GM23338 (cell line): ENCODE results near the gene TMEM135. TPM values are rescaled to one million over a fixed set of nuclear protein-coding genes. Genes with fewer than 3 reads are reported as not detected.

Experiments
- ATAC-seq: fragments of 200-7000 bp; cut with Tn5 transposase; 3 replicates; pipeline ENCODE4 v1.9.1; 2020
- DNase-seq: peaks from one replicate; pipeline ENCODE4 v3.0.0-alpha.2; 2015; ENCODE audit warnings: low spot score
- H2AFZ ChIP-seq: fragments of 200-600 bp; sonication (generic); 2 replicates; pipeline ENCODE4 v1.8.0; 2016; ENCODE audit warnings: antibody characterized with exemption, mild to moderate bottlenecking, moderate library complexity
- H3F3A ChIP-seq: fragments of 200-600 bp; sonication (generic); replicated peaks from 2 replicates; pipeline ENCODE4 v1.8.0; 2017; ENCODE audit warnings: antibody characterized with exemption, mixed run types, low read depth
- H3K27ac ChIP-seq: fragments of 200-600 bp; sonication (generic); 2 replicates; pipeline ENCODE4 v1.6.1; 2016; ENCODE audit warnings: low read depth
- H3K27me3 ChIP-seq: fragments of 200-600 bp; sonication (generic); 2 replicates; pipeline ENCODE4 v1.8.0; 2016; ENCODE audit warnings: mild to moderate bottlenecking, mixed run types, moderate library complexity; ENCODE audit not compliant: insufficient read depth
- H3K36me3 ChIP-seq: fragments of 200-600 bp; sonication (generic); 2 replicates; pipeline ENCODE4 v1.8.0; 2016; ENCODE audit warnings: mild to moderate bottlenecking; ENCODE audit not compliant: insufficient read depth
- H3K4me1 ChIP-seq: fragments of 200-600 bp; sonication (generic); 2 replicates; pipeline ENCODE4 v1.8.0; 2016; ENCODE audit warnings: mild to moderate bottlenecking, moderate library complexity; ENCODE audit not compliant: insufficient read depth
- H3K4me2 ChIP-seq: fragments of 200-600 bp; sonication (generic); 2 replicates; pipeline ENCODE4 v1.7.1; 2017; ENCODE audit warnings: mixed run types
- H3K4me3 ChIP-seq: fragments of 200-600 bp; sonication (generic); 2 replicates; pipeline ENCODE4 v1.6.1; 2016; ENCODE audit warnings: mixed run types
- H3K79me2 ChIP-seq: fragments of 200-600 bp; sonication (generic); replicated peaks from 2 replicates; pipeline ENCODE4 v1.8.0; 2017; ENCODE audit warnings: mild to moderate bottlenecking; ENCODE audit not compliant: insufficient read depth
- H3K9me2 ChIP-seq: fragments of 200-600 bp; sonication (generic); 2 replicates; pipeline ENCODE4 v1.8.0; 2017; ENCODE audit not compliant: insufficient read depth
- H4K20me1 ChIP-seq: fragments of 200-600 bp; sonication (generic); replicated peaks from 2 replicates; pipeline ENCODE4 v1.8.0; 2017; ENCODE audit warnings: mild to moderate bottlenecking; ENCODE audit not compliant: insufficient read depth
- H3K27ac Mint-ChIP-seq: 2 replicates; pipeline ENCODE4 v1.8.0; 2020; ENCODE audit warnings: inconsistent platforms, mild to moderate bottlenecking, moderate library complexity, mixed read lengths
- H3K27me3 Mint-ChIP-seq: 3 replicates; pipeline ENCODE4 v1.8.0; 2022; ENCODE audit warnings: low read depth, mild to moderate bottlenecking, moderate library complexity, mixed read lengths, inconsistent platforms; ENCODE audit not compliant: insufficient read depth, poor library complexity
- H3K36me3 Mint-ChIP-seq: 3 replicates; pipeline ENCODE4 v1.8.0; 2021; ENCODE audit warnings: low read depth, mild to moderate bottlenecking, inconsistent platforms, moderate library complexity, mixed read lengths
- H3K4me1 Mint-ChIP-seq: 3 replicates; pipeline ENCODE4 v1.8.0; 2020; ENCODE audit warnings: mild to moderate bottlenecking, inconsistent platforms, mixed read lengths
- H3K4me3 Mint-ChIP-seq: 3 replicates; pipeline ENCODE4 v1.8.0; 2021; ENCODE audit warnings: moderate library complexity, mild to moderate bottlenecking, inconsistent platforms, mixed read lengths
- H3K9me3 Mint-ChIP-seq: 3 replicates; pipeline ENCODE4 v1.8.0; 2020; ENCODE audit warnings: moderate library complexity, mild to moderate bottlenecking, inconsistent platforms, mixed read lengths
- CREB1 ChIP-seq: fragments of 250-450 bp; sonication (Bioruptor Pico); IDR thresholded peaks from 2 replicates; pipeline ENCODE4 v1.5.0; 2020; ENCODE audit warnings: low read depth, mild to moderate bottlenecking, moderate library complexity
- EZH2 ChIP-seq: fragments of 200-600 bp; sonication (generic); IDR thresholded peaks from one replicate; pipeline ENCODE4 v1.8.0; 2017; ENCODE audit warnings: antibody characterized with exemption, mild to moderate bottlenecking, low read depth; ENCODE audit not compliant: unreplicated experiment
- EZH2phosphoT487 ChIP-seq: fragments of 200-600 bp; sonication (generic); IDR thresholded peaks from one replicate; pipeline ENCODE4 v1.8.1; 2018; ENCODE audit warnings: antibody characterized with exemption; ENCODE audit not compliant: unreplicated experiment
- JUNB ChIP-seq: IDR thresholded peaks from one replicate; pipeline ENCODE4 v1.6.1; 2016; ENCODE audit warnings: antibody characterized with exemption; ENCODE audit not compliant: unreplicated experiment
- NANOG ChIP-seq: IDR thresholded peaks from 2 replicates; pipeline ENCODE4 v1.6.1; 2016; ENCODE audit warnings: antibody characterized with exemption, borderline replicate concordance
- POLR2AphosphoS5 ChIP-seq: IDR thresholded peaks from 2 replicates; pipeline ENCODE4 v1.6.1; 2016; ENCODE audit warnings: antibody characterized with exemption, low read depth
- STAT1 ChIP-seq: IDR thresholded peaks from one replicate; pipeline ENCODE4 v1.6.1; 2016; ENCODE audit warnings: antibody characterized with exemption; ENCODE audit not compliant: unreplicated experiment
- ZNF114 ChIP-seq: fragments of 250-450 bp; sonication (Bioruptor Pico); IDR thresholded peaks from 2 replicates; pipeline ENCODE4 v1.5.0; 2020; ENCODE audit warnings: mild to moderate bottlenecking, moderate library complexity
- ZNF331 ChIP-seq: fragments of 250-450 bp; sonication (Bioruptor Pico); IDR thresholded peaks from 2 replicates; pipeline ENCODE4 v1.5.0; 2020; ENCODE audit warnings: low read depth, mild to moderate bottlenecking, moderate library complexity
- polyA plus RNA-seq: library from polyadenylated mRNA; unstranded; fragments of >200 nt; fragmentation: Nextera tagmentation; extraction: Ambion mirVana; gene quantifications from 2 replicates; pipeline ENCODE4 v1.2.1, GENCODE V29; 2016
- total RNA-seq: library from RNA; depleted of rRNA; stranded (reverse); fragments of >200 nt; shearing (Covaris generic); gene quantifications from 2 replicates; pipeline ENCODE4 v1.2.3, GENCODE V29; 2014
- TF ChIP-seq, protein P1 (sequence below), 2 experiments: fragments of 200-600 bp in 1 of 2; sonication (generic) in 1 of 2; conservative IDR thresholded peaks; 2 replicates each; pipeline versions ENCODE4 v1.5.1 to v1.6.1; 2016 to 2017; ENCODE audit warnings: antibody characterized with exemption in 2 of 2, low read depth in 2 of 2, mild to moderate bottlenecking in 2 of 2, moderate library complexity in 1 of 2
- TF ChIP-seq, protein P2 (sequence below): IDR thresholded peaks from one replicate; pipeline ENCODE4 v1.6.1; 2018; ENCODE audit warnings: antibody characterized with exemption; ENCODE audit not compliant: unreplicated experiment

TMEM135 gene
- total and polyA plus RNA-seq, 2 experiments from 2014 or later, result 23.4 to 49.9 TPM

DNA sequence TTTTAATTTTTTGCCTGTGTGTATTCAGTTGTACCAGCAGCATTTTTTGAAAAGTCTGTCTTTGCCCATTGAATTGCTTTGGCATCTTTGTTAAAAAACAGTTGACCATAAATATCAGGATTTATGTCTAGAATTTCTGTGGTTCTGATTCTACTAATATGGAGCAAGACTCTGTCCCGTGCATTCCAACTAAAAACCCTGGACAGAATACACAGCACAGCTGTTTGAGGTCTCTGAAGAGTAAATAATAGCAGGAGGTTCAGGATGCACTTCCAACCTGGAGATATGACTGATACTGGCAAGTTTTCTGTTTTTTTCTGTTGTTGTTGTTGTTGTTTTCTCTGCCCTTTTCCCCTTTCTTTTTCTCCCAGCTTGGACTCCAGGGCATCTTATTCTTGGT, 141.9 kb downstream of the TMEM135 start:
- no peak overlapping the region for H3K27ac Mint-ChIP-seq
- Histone ChIP-seq H3K4me2 (no peak overlapping the region), H4K20me1 (no peaks in the 10 kb centered on the region), H3F3A (no peaks in the 10 kb centered on the region), H3K4me3 (no peak overlapping the region), H3K9me2 (no peaks in the 10 kb centered on the region), H3K79me2 (0 out of 2 replicates have a peak, but pooled peaks cover 6% of the 10 kb centered on the region), H3K27me3 (no peaks in the 10 kb centered on the region), H2AFZ (no peak overlapping the region), H3K27ac (no peak overlapping the region), H3K4me1 (0 out of 2 replicates have a peak, but pooled peaks cover 4% of the 10 kb centered on the region), H3K36me3 (peaks cover 3% of the 10 kb centered on the region; the same call in 1 of the 2 replicates)
- TF ChIP-seq POLR2AphosphoS5, result no peak
- TF ChIP-seq JUNB, result no peak
- no peak for TF ChIP-seq ZNF331 (CRISPR knock-in tag)
- TF ChIP-seq CREB1 (CRISPR knock-in tag), result no peak
- TF ChIP-seq EZH2phosphoT487, result no peak
- ATAC-seq, result no peak
- no peak overlapping the region for H3K4me3 Mint-ChIP-seq
- H3K27me3 Mint-ChIP-seq, result no peaks in the 10 kb centered on the region
- peaks cover 8% of the 10 kb centered on the region; the same call in 2 of the 3 replicates for H3K4me1 Mint-ChIP-seq
- DNase-seq, result no peak
- peaks cover 28% of the 10 kb centered on the region; the same call in 2 of the 3 replicates for H3K36me3 Mint-ChIP-seq
- H3K9me3 Mint-ChIP-seq, result peaks cover 12% of the 10 kb centered on the region; the same call in 2 of the 3 replicates

DNA sequence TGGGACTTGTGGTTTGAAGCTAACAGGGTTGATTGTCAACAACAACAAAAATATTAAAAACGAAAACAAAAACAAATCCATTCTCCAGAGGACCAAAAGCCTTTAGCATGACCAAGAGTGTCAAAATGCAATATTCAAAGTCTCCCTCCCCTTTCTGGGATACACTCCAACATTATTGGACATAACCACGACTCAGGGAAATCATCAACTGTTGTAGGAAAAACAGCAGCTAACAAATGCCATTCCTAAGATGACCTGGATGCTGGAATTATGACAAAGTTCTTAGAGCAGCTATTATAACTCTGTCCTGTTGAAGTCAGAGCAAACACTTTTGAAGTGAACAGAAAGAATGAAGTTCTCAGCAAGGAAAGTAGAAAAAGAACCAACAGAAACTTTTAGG, 143.0 kb downstream of the TMEM135 start:
- H4K20me1 ChIP-seq, result no peaks in the 10 kb centered on the region
- no peak for TF ChIP-seq EZH2
- TF ChIP-seq NANOG, result no peak
- no peak for TF ChIP-seq STAT1
- no peak for TF ChIP-seq ZNF331 (CRISPR knock-in tag)
- TF ChIP-seq ZNF114 (CRISPR knock-in tag), result no peak
- TF ChIP-seq POLR2AphosphoS5, result no peak
- no peak for TF ChIP-seq CREB1 (CRISPR knock-in tag)
- no peak for TF ChIP-seq JUNB
- TF ChIP-seq EZH2phosphoT487, result no peak
- H3K4me1 ChIP-seq, result 0 out of 2 replicates have a peak, but pooled peaks cover under 1% of the 10 kb centered on the region
- no peak overlapping the region for H3K4me2 ChIP-seq
- no peak overlapping the region for H3K27ac Mint-ChIP-seq
- no peak overlapping the region for H2AFZ ChIP-seq
- ATAC-seq (no peak), DNase-seq (no peak)
- peaks cover 3% of the 10 kb centered on the region; the same call in 1 of the 2 replicates for H3K36me3 ChIP-seq
- H3K36me3 Mint-ChIP-seq, result peaks cover 28% of the 10 kb centered on the region; the same call in 2 of the 3 replicates
- peaks cover 6% of the 10 kb centered on the region; the same call in 2 of the 3 replicates for H3K4me1 Mint-ChIP-seq
- no peak overlapping the region for H3K4me3 ChIP-seq
- peaks cover 12% of the 10 kb centered on the region; the same call in 2 of the 3 replicates for H3K9me3 Mint-ChIP-seq
- 0 out of 2 replicates have a peak, but pooled peaks cover 6% of the 10 kb centered on the region for H3K79me2 ChIP-seq
- H3K4me3 Mint-ChIP-seq, result no peak overlapping the region
- no peaks in the 10 kb centered on the region for H3K27me3 ChIP-seq
- H3K27ac ChIP-seq, result no peak overlapping the region
- H3K9me2 ChIP-seq, result no peaks in the 10 kb centered on the region
- H3F3A ChIP-seq, result no peaks in the 10 kb centered on the region
- no peaks in the 10 kb centered on the region for H3K27me3 Mint-ChIP-seq

DNA sequence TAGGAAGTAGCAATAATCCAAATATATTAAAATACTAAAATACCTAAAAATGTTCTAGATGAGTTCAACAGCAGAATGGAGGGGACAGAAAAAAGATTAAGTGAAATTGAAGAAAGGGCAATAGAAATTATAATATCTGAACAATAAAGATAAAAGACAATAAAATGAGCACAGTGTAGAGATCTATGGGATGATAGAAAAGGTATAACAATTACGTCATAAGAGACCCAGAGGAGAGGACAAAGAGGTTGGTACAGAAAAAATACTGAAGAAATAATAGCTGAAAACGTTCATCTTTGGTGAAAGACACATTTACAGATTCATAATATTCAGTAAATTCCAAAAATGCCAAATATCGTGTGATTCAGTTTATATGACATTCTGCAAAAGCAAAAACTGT, 143.4 kb downstream of the TMEM135 start:
- no peak for DNase-seq
- TF ChIP-seq JUNB, result no peak
- TF ChIP-seq, protein P1, sequence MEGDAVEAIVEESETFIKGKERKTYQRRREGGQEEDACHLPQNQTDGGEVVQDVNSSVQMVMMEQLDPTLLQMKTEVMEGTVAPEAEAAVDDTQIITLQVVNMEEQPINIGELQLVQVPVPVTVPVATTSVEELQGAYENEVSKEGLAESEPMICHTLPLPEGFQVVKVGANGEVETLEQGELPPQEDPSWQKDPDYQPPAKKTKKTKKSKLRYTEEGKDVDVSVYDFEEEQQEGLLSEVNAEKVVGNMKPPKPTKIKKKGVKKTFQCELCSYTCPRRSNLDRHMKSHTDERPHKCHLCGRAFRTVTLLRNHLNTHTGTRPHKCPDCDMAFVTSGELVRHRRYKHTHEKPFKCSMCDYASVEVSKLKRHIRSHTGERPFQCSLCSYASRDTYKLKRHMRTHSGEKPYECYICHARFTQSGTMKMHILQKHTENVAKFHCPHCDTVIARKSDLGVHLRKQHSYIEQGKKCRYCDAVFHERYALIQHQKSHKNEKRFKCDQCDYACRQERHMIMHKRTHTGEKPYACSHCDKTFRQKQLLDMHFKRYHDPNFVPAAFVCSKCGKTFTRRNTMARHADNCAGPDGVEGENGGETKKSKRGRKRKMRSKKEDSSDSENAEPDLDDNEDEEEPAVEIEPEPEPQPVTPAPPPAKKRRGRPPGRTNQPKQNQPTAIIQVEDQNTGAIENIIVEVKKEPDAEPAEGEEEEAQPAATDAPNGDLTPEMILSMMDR (conservative IDR thresholded peaks at IDR 0.05; ENCODE audit: low read depth in 2 of 2), result no peak
- TF ChIP-seq ZNF114 (CRISPR knock-in tag), result no peak
- TF ChIP-seq, protein P2, sequence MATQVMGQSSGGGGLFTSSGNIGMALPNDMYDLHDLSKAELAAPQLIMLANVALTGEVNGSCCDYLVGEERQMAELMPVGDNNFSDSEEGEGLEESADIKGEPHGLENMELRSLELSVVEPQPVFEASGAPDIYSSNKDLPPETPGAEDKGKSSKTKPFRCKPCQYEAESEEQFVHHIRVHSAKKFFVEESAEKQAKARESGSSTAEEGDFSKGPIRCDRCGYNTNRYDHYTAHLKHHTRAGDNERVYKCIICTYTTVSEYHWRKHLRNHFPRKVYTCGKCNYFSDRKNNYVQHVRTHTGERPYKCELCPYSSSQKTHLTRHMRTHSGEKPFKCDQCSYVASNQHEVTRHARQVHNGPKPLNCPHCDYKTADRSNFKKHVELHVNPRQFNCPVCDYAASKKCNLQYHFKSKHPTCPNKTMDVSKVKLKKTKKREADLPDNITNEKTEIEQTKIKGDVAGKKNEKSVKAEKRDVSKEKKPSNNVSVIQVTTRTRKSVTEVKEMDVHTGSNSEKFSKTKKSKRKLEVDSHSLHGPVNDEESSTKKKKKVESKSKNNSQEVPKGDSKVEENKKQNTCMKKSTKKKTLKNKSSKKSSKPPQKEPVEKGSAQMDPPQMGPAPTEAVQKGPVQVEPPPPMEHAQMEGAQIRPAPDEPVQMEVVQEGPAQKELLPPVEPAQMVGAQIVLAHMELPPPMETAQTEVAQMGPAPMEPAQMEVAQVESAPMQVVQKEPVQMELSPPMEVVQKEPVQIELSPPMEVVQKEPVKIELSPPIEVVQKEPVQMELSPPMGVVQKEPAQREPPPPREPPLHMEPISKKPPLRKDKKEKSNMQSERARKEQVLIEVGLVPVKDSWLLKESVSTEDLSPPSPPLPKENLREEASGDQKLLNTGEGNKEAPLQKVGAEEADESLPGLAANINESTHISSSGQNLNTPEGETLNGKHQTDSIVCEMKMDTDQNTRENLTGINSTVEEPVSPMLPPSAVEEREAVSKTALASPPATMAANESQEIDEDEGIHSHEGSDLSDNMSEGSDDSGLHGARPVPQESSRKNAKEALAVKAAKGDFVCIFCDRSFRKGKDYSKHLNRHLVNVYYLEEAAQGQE, result no peak
- no peak for TF ChIP-seq EZH2phosphoT487
- TF ChIP-seq POLR2AphosphoS5, result no peak
- TF ChIP-seq STAT1, result no peak

More for the DNA sequence above, 143.4 kb downstream of the TMEM135 start:
- no peaks in the 10 kb centered on the region for H3K4me1 ChIP-seq
- Mint-ChIP-seq H3K36me3 (peaks cover 27% of the 10 kb centered on the region; the same call in 2 of the 3 replicates), H3K4me1 (peaks cover 2% of the 10 kb centered on the region; the same call in 2 of the 3 replicates), H3K9me3 (peaks cover 12% of the 10 kb centered on the region; the same call in 2 of the 3 replicates), H3K27me3 (no peaks in the 10 kb centered on the region), H3K27ac (no peak overlapping the region), H3K4me3 (no peak overlapping the region)
- peaks cover 3% of the 10 kb centered on the region; the same call in 1 of the 2 replicates for H3K36me3 ChIP-seq
- no peaks in the 10 kb centered on the region for H4K20me1 ChIP-seq
- no peak overlapping the region for H3K27ac ChIP-seq
- ATAC-seq, result no peak
- H3K4me3 ChIP-seq, result no peak overlapping the region
- H3K27me3 ChIP-seq, result no peaks in the 10 kb centered on the region
- no peaks in the 10 kb centered on the region for H3K9me2 ChIP-seq
- H3F3A ChIP-seq, result no peaks in the 10 kb centered on the region
- 0 out of 2 replicates have a peak, but pooled peaks cover 6% of the 10 kb centered on the region for H3K79me2 ChIP-seq
- H3K4me2 ChIP-seq, result no peak overlapping the region
- H2AFZ ChIP-seq, result no peak overlapping the region
